AG04449 (cell line): ENCODE results near the gene KCTD16.

Experiments
- CTCF ChIA-PET: fragments of 350-600 bp; formaldehyde crosslinking; extraction: SDS; loops from one replicate; lab custom pipeline; 2021; ENCODE audit warnings: antibody characterized with exemption; lab: Yijun Ruan, JAX
- POLR2A ChIA-PET: fragments of 400-600, 350-600 bp; formaldehyde crosslinking; extraction: SDS; loops from one replicate; lab custom pipeline; 2020; ENCODE audit warnings: antibody characterized with exemption, inconsistent platforms; lab: Yijun Ruan, JAX
- DNase-seq: peaks from one replicate; pipeline ENCODE4 v3.0.0-alpha.2; 2010; ENCODE audit warnings: low read depth, low spot score
- H3K4me3 ChIP-seq: 2 replicates; pipeline ENCODE4 v1.5.1; 2011; ENCODE audit warnings: low read depth, mild to moderate bottlenecking, control low read depth, low read length
- TF ChIP-seq, protein P1 (sequence below): IDR thresholded peaks from one replicate; pipeline ENCODE4 v1.5.1; 2011; ENCODE audit warnings: mild to moderate bottlenecking, moderate library complexity, low read length, control low read depth, inconsistent platforms; ENCODE audit not compliant: insufficient read depth; ENCODE audit errors: missing control alignments

The KCTD16 gene

DNA sequence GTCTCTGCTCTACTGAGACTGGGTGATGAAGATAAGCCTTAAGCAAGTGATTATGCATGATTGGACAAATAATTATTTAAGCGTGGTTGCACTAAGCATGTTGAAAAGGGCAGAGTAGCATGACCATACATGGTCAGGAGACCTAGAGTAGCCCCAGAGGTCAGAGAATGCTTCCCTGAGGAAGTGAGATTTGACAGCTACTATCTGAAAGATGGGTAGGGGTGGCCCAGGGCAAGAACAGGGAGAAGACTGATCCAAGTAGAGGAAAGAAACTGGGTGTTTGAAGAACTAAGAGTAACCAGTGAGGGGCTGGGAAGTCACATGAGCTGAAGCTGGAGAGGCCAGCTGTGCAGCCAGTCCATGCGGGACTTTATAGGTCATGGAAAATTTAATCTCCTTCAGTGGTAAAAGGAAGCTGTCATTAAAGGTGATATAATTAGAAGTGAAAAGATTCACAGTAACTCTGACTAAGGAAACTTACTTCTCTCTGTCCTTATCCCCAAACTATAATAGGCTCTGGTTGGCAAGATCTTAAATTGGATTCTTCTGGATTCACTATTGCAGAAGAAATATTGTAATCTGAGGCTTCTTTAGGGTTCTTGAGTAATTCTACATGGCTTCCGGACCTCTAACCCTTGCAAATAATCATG, 35.4 kb upstream of the KCTD16 start:
- CTCF ChIA-PET, result no interaction called here
- DNase-seq, result no peak
- no peak overlapping the region for H3K4me3 ChIP-seq
- POLR2A ChIA-PET, result interaction anchor here (0.5 kb wide), 1 partner anchor 221 kb away, joined by 3 read pairs; no protein-coding TSS in a partner anchor
- TF ChIP-seq, protein P1, sequence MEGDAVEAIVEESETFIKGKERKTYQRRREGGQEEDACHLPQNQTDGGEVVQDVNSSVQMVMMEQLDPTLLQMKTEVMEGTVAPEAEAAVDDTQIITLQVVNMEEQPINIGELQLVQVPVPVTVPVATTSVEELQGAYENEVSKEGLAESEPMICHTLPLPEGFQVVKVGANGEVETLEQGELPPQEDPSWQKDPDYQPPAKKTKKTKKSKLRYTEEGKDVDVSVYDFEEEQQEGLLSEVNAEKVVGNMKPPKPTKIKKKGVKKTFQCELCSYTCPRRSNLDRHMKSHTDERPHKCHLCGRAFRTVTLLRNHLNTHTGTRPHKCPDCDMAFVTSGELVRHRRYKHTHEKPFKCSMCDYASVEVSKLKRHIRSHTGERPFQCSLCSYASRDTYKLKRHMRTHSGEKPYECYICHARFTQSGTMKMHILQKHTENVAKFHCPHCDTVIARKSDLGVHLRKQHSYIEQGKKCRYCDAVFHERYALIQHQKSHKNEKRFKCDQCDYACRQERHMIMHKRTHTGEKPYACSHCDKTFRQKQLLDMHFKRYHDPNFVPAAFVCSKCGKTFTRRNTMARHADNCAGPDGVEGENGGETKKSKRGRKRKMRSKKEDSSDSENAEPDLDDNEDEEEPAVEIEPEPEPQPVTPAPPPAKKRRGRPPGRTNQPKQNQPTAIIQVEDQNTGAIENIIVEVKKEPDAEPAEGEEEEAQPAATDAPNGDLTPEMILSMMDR, result no peak

DNA sequence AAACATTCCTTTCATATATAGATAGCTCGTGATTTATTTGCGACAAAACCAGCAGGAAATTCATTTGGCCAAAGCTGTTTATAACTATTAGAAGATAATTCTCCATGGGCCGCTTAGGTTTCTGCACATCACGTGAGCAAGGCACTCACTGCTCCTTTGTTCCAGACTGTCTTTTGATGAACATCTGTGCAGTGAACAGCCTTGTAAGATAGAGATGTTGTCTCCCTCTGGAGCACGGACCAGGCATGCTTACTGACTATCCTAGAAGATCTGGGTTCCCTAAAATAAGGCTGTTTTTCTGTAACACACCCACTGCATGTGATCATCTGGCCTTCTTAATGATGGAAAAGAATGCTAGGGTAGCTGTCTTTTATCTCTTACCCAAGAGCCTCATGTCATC, 31.1 kb upstream of the KCTD16 start:
- ChIA-PET CTCF (interaction anchor here (0.7 to 6.3 kb wide), 19 partner anchors 9 to 424 kb away, joined by 3 to 36 read pairs (median 4); no protein-coding TSS in a partner anchor), POLR2A (interaction anchor here (1.0 to 1.2 kb wide), 2 partner anchors 67 to 154 kb away, joined by 3 to 5 read pairs; no protein-coding TSS in a partner anchor)
- TF ChIP-seq, protein P1, result peak; percentile 53
- DNase-seq, result peak; percentile 45
- no peak overlapping the region for H3K4me3 ChIP-seq

DNA sequence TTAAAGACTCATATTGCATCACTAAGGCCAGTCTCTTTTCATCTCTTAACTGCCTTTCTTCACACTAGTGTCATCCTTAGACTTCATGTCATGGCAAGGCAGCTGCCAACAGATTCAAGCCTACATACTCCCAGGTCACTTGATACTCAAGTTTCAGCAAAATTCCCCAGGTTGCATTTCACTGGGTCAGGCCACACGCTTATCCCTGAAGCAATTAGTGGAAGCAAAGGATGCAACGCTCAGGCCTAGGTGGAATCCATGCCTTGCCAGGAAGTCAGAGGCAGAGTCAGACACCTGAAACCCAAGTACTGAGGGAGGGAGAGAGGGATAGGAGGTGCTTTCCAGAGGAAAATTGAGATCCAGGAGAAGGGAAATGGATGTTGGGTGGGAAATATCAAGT, 29.1 kb upstream of the KCTD16 start:
- TF ChIP-seq, protein P1, result no peak
- ChIA-PET POLR2A (no interaction called here), CTCF (interaction anchor here (0.9 to 6.3 kb wide), 21 partner anchors 9 to 1220 kb away, joined by 3 to 36 read pairs (median 5); partner anchors contain the start of gene NR3C1)
- no peak for DNase-seq
- no peak overlapping the region for H3K4me3 ChIP-seq

DNA sequence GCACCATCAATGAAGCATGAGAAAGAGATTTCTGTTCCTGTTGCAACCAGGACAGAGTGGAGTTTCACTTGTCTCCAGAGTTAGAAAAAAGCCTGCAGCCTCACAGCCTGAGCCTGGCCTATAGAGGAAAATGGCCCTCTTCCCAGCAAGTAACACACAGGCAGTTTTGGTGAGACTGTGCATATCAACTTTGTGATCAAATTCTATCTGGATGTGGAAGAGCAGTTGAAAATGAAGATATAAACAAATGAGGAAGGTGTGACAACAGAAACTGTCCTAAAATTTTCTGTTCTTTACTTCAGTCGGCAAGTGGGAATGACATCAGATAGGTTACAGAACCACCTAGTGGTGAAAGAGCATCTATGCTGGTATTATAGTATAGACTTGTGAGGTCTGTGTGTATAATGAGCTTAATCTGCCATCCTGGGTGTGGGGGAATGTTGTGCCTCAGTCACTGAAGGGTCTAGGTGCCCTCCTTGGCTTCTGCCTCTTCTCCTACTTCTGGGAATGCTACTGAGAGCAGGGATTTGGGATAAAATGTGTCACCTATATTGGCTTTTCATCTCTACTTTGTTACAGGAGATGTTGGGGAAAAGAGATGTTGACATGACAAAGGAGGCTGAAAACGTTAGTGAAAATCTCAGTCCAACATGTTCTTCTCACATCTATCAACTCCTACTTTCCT, 28.4 kb upstream of the KCTD16 start:
- DNase-seq, result no peak
- TF ChIP-seq, protein P1, result peak; percentile 60
- ChIA-PET CTCF (interaction anchor here (0.6 to 6.3 kb wide), 36 partner anchors 9 to 1220 kb away, joined by 3 to 36 read pairs (median 4); partner anchors contain the start of gene NR3C1), POLR2A (no interaction called here)
- no peak overlapping the region for H3K4me3 ChIP-seq

DNA sequence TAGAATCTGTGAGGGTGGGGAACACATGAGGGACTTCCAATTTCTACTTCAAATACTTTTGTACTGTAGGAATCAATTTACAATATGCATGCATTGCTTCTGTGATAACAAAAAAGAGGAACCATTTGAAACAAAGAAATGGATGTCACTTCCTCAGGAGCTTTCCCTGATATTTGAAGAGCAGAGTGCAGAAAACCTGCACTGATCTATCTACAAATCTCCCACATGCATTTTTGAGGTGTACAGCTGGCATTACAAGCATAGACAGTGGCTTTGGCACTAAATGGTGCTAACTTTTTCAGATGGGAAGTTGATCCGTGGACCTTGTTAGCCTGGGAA, 27.9 kb upstream of the KCTD16 start:
- TF ChIP-seq, protein P1, result no peak
- DNase-seq, result no peak
- H3K4me3 ChIP-seq, result no peak overlapping the region
- ChIA-PET CTCF (interaction anchor here (0.6 to 6.3 kb wide), 30 partner anchors 9 to 1203 kb away, joined by 3 to 36 read pairs (median 4); partner anchors contain the start of gene NR3C1), POLR2A (no interaction called here)

DNA sequence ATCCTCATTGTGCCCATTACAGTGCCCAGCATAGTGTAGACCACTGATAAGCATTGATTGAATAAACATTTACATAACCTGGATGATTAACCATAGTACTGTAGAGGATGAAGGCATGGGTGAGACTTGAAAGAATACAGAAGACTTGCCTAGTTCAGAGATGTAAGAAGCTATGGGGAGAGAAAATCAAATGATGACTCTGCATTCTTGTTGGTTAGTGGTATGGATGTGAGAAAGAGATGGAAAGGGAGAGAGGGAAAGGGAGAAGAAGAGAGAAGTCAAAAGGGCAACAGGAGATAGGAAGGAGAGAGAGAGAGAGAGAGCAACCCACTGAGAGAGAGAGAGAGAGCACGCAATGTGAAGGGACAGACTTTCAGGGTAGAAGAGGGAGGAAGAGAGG, 27.0 kb upstream of the KCTD16 start:
- ChIA-PET CTCF (interaction anchor here (1.1 to 6.3 kb wide), 7 partner anchors 8 to 256 kb away, joined by 3 to 36 read pairs (median 10); no protein-coding TSS in a partner anchor), POLR2A (no interaction called here)
- TF ChIP-seq, protein P1, result no peak
- no peak overlapping the region for H3K4me3 ChIP-seq
- DNase-seq, result no peak
